HT-29 (cell line): ENCODE data around the gene AIPL1. TPM values are rescaled to one million over a fixed set of nuclear protein-coding genes. Genes with fewer than 3 reads are reported as not detected.

Source experiments
- DNase-seq: peaks from one replicate; pipeline ENCODE4 v3.0.0-alpha.2; 2015; ENCODE audit warnings: low spot score
- total RNA-seq: library from RNA; depleted of rRNA; stranded (reverse); fragments of >200 nt; shearing (Covaris generic); gene quantifications from 2 replicates; pipeline ENCODE4 v1.2.3, GENCODE V29; 2014

The AIPL1 gene
- total RNA-seq, 1 experiment from 2014 or later = not detected

- no peak for DNase-seq
Observed at GRCh38 chr17:6450926-6451832, 16.3 kb upstream of the AIPL1 start.

- no peak for DNase-seq
Observed at GRCh38 chr17:6449307-6449706, 14.4 kb upstream of the AIPL1 start.

GRCh38 chr17:6448473-6448872 is 13.6 kb upstream of the AIPL1 start:
- DNase-seq = no peak

- DNase-seq = no peak
Observed at GRCh38 chr17:6446516-6447100, 11.7 kb upstream of the AIPL1 start.

- DNase-seq = no peak
Observed at GRCh38 chr17:6444571-6445335, 9.8 kb upstream of the AIPL1 start.

GRCh38 chr17:6443692-6444570 is 9.0 kb upstream of the AIPL1 start, which contains the start of gene PIMREG:
Gene PIMREG (plus strand): TSS chr17:6444455. CDS start chr17:6445111, 656 bp downstream.
- DNase-seq = peak; percentile 91

GRCh38 chr17:6442775-6443174 is 7.9 kb upstream of the AIPL1 start:
- no peak for DNase-seq

- DNase-seq = no peak
Observed at GRCh38 chr17:6439951-6440350, 5.0 kb upstream of the AIPL1 start.

GRCh38 chr17:6437956-6438355 is 3.0 kb upstream of the AIPL1 start:
- no peak for DNase-seq

GRCh38 chr17:6437466-6437865 is 2.5 kb upstream of the AIPL1 start:
- no peak for DNase-seq

GRCh38 chr17:6435968-6436367 is 1.0 kb upstream of the AIPL1 start:
- DNase-seq = peak; percentile 61

- DNase-seq = no peak
Observed at GRCh38 chr17:6430769-6431168, 4.2 kb downstream of the AIPL1 start.

- no peak for DNase-seq
Observed at GRCh38 chr17:6429266-6429665, 5.7 kb downstream of the AIPL1 start.

GRCh38 chr17:6428207-6428965 is 6.5 kb downstream of the AIPL1 start:
- no peak for DNase-seq

- peak; percentile 1 for DNase-seq
Observed at GRCh38 chr17:6427279-6427781, 7.6 kb downstream of the AIPL1 start.

- DNase-seq = no peak
Observed at GRCh38 chr17:6426356-6427101, 8.4 kb downstream of the AIPL1 start.

GRCh38 chr17:6425407-6425806 is 9.5 kb downstream of the AIPL1 start:
- DNase-seq = no peak

GRCh38 chr17:6423931-6424330 is 11.0 kb downstream of the AIPL1 start:
- no peak for DNase-seq

- no peak for DNase-seq
Observed at GRCh38 chr17:6422654-6423241, 12.2 kb downstream of the AIPL1 start.
